IMR-90 (cell line): ENCODE measurements around the gene GALNT6. TPM values are rescaled to one million over a fixed set of nuclear protein-coding genes. Genes with fewer than 3 reads are reported as not detected.

Experiments
- ATAC-seq: fragments of 200-7000 bp; cut with Tn5 transposase; 2 replicates; pipeline ENCODE4 v1.9.1; 2020; ENCODE audit warnings: low read depth, mild to moderate bottlenecking, moderate library complexity
- BruUV-seq: library from RNA; stranded (reverse); fragments of 400-500 nt; replicated peaks from 2 replicates; lab custom pipeline; 2021; lab: Mats Ljungman, UMichigan
- CTCF ChIA-PET: fragments of 300-600 bp; formaldehyde crosslinking; extraction: SDS; loops from one replicate; lab custom pipeline; 2021; ENCODE audit warnings: antibody characterized with exemption; lab: Yijun Ruan, JAX
- POLR2A ChIA-PET: fragments of 300-600 bp; sonication (Branson Sonifier 250); formaldehyde crosslinking; loops from one replicate; lab custom pipeline; 2022; ENCODE audit warnings: antibody characterized with exemption; ENCODE audit not compliant: unreplicated experiment; lab: Charles Lee
- DNase-seq: peaks from one replicate; pipeline ENCODE4 v3.0.0; 2013
- H2AFZ ChIP-seq: replicated peaks from 2 replicates; pipeline ENCODE3; 2013; ENCODE audit warnings: low read length, mild to moderate bottlenecking; ENCODE audit not compliant: poor library complexity
- H2AK5ac ChIP-seq: 2 replicates; pipeline ENCODE4 v1.6.1; 2013; ENCODE audit warnings: low read depth, low read length, inconsistent platforms
- H2AK9ac ChIP-seq: replicated peaks from 2 replicates; pipeline ENCODE3; 2013; ENCODE audit warnings: mild to moderate bottlenecking, low read depth, low read length, moderate library complexity; ENCODE audit not compliant: poor library complexity
- H2BK120ac ChIP-seq: 2 replicates; pipeline ENCODE4 v1.6.1; 2013; ENCODE audit warnings: low read depth, low read length, inconsistent platforms
- H2BK15ac ChIP-seq: 3 replicates; pipeline ENCODE4 v1.6.1; 2013; ENCODE audit warnings: low read depth, low read length, inconsistent platforms
- H2BK20ac ChIP-seq: 2 replicates; pipeline ENCODE4 v1.6.1; 2013; ENCODE audit warnings: low read depth, mild to moderate bottlenecking, inconsistent platforms, low read length, moderate library complexity
- H2BK5ac ChIP-seq: 2 replicates; pipeline ENCODE4 v1.6.1; 2013; ENCODE audit warnings: mild to moderate bottlenecking, low read depth, low read length, inconsistent platforms; ENCODE audit not compliant: poor library complexity, severe bottlenecking
- H3K14ac ChIP-seq: replicated peaks from 2 replicates; pipeline ENCODE4 v1.6.1; 2013; ENCODE audit warnings: low read depth, low read length, inconsistent platforms
- H3K18ac ChIP-seq: 2 replicates; pipeline ENCODE4 v1.6.1; 2013; ENCODE audit warnings: low read depth, low read length, control low read depth
- H3K23ac ChIP-seq: 2 replicates; pipeline ENCODE4 v1.6.1; 2013; ENCODE audit warnings: low read depth, low read length, inconsistent platforms
- H3K27ac ChIP-seq: 2 replicates; pipeline ENCODE4 v1.5.1; 2013; ENCODE audit warnings: mild to moderate bottlenecking, control low read depth, low read length; ENCODE audit not compliant: insufficient read depth
- H3K27me3 ChIP-seq: 2 replicates; pipeline ENCODE4 v1.6.1; 2013; ENCODE audit warnings: low read length; ENCODE audit not compliant: control insufficient read depth, insufficient read depth
- H3K36me3 ChIP-seq: 2 replicates; pipeline ENCODE4 v1.6.1; 2013; ENCODE audit warnings: low read length, mixed read lengths; ENCODE audit not compliant: control insufficient read depth, insufficient read depth
- H3K4ac ChIP-seq: 2 replicates; pipeline ENCODE4 v1.6.1; 2013; ENCODE audit warnings: low read depth, low read length, inconsistent platforms
- H3K4me1 ChIP-seq: 2 replicates; pipeline ENCODE4 v1.6.1; 2013; ENCODE audit warnings: low read length, mixed read lengths; ENCODE audit not compliant: control insufficient read depth, insufficient read depth
- H3K4me2 ChIP-seq: 2 replicates; pipeline ENCODE4 v1.6.1; 2013; ENCODE audit warnings: low read depth, mild to moderate bottlenecking, control low read depth, low read length, moderate library complexity
- H3K4me3 ChIP-seq: 2 replicates; pipeline ENCODE4 v1.5.1; 2013; ENCODE audit warnings: low read depth, mild to moderate bottlenecking, control low read depth, low read length, moderate library complexity; ENCODE audit not compliant: insufficient read depth
- H3K56ac ChIP-seq: 2 replicates; pipeline ENCODE4 v1.6.1; 2013; ENCODE audit warnings: low read length, inconsistent platforms; ENCODE audit not compliant: insufficient read depth; ENCODE audit errors: extremely low read depth
- H3K79me1 ChIP-seq, 2 experiments: 2 replicates each; pipeline ENCODE4 v1.6.1; 2013; ENCODE audit warnings: low read length in 2 of 2, inconsistent platforms in 1 of 2, low read depth in 1 of 2
- H3K9ac ChIP-seq: 2 replicates; pipeline ENCODE4 v1.6.1; 2013; ENCODE audit warnings: low read depth, low read length, control low read depth
- H3K9me1 ChIP-seq: 2 replicates; pipeline ENCODE4 v1.6.1; 2013; ENCODE audit warnings: low read length, inconsistent platforms; ENCODE audit not compliant: insufficient read depth
- H3K9me3 ChIP-seq: 2 replicates; pipeline ENCODE4 v1.6.1; 2013; ENCODE audit warnings: low read length; ENCODE audit not compliant: control insufficient read depth, insufficient read depth
- H4K20me1 ChIP-seq: 2 replicates; pipeline ENCODE4 v1.6.1; 2013; ENCODE audit warnings: low read length, inconsistent platforms; ENCODE audit not compliant: insufficient read depth
- H4K5ac ChIP-seq: 2 replicates; pipeline ENCODE4 v1.6.1; 2013; ENCODE audit warnings: mild to moderate bottlenecking, low read depth, low read length, control low read depth
- H4K8ac ChIP-seq, 2 experiments: 2 replicates each; pipeline ENCODE4 v1.6.1; 2013; ENCODE audit warnings: low read depth in 2 of 2, low read length in 2 of 2, control low read depth in 1 of 2, inconsistent platforms in 1 of 2
- H4K91ac ChIP-seq: 2 replicates; pipeline ENCODE4 v1.6.1; 2013; ENCODE audit warnings: low read depth, low read length, inconsistent platforms; ENCODE audit not compliant: insufficient read depth
- BHLHE40 ChIP-seq: fragments of 150-350 bp; IDR thresholded peaks from 2 replicates; pipeline ENCODE4 v1.6.1; 2016; ENCODE audit warnings: mild to moderate bottlenecking, low read depth, low read length
- CEBPB ChIP-seq: IDR thresholded peaks from 2 replicates; pipeline ENCODE4 v1.6.1; 2012; ENCODE audit warnings: low read depth, low read length, improper control_type of control experiment
- CHD1 ChIP-seq: IDR thresholded peaks from 2 replicates; pipeline ENCODE4 v1.6.1; 2012; ENCODE audit warnings: low read depth, low read length, improper control_type of control experiment
- FOS ChIP-seq: fragments of 150-350 bp; IDR thresholded peaks from 2 replicates; pipeline ENCODE4 v1.6.1; 2016; ENCODE audit warnings: low read depth, low read length
- MAFK ChIP-seq: IDR thresholded peaks from 2 replicates; pipeline ENCODE4 v1.6.1; 2012; ENCODE audit warnings: low read depth, low read length, improper control_type of control experiment
- MAZ ChIP-seq: IDR thresholded peaks from 2 replicates; pipeline ENCODE4 v1.6.1; 2012; ENCODE audit warnings: low read depth, mild to moderate bottlenecking, low read length, improper control_type of control experiment, moderate library complexity, borderline replicate concordance
- MXI1 ChIP-seq: IDR thresholded peaks from 2 replicates; pipeline ENCODE4 v1.6.1; 2012; ENCODE audit warnings: low read depth, mild to moderate bottlenecking, low read length, moderate library complexity, borderline replicate concordance
- NFE2L2 ChIP-seq: fragments of 150-350 bp; IDR thresholded peaks from 2 replicates; pipeline ENCODE4 v1.6.1; 2016; ENCODE audit warnings: low read depth, mild to moderate bottlenecking, low read length
- POLR2A ChIP-seq: IDR thresholded peaks from 2 replicates; pipeline ENCODE4 v1.6.1; 2012; ENCODE audit warnings: mild to moderate bottlenecking, low read depth, low read length
- RAD21 ChIP-seq: IDR thresholded peaks from 2 replicates; pipeline ENCODE4 v1.6.1; 2012; ENCODE audit warnings: low read length, improper control_type of control experiment
- RCOR1 ChIP-seq: IDR thresholded peaks from 2 replicates; pipeline ENCODE4 v1.6.1; 2012; ENCODE audit warnings: mild to moderate bottlenecking, low read length, improper control_type of control experiment; ENCODE audit not compliant: insufficient replicate concordance
- RFX5 ChIP-seq: IDR thresholded peaks from 2 replicates; pipeline ENCODE4 v1.8.0; 2012; ENCODE audit warnings: low read depth, mild to moderate bottlenecking, low read length, moderate library complexity
- SMC3 ChIP-seq: fragments of 150-350 bp; IDR thresholded peaks from 2 replicates; pipeline ENCODE4 v1.6.1; 2016; ENCODE audit warnings: low read depth, mild to moderate bottlenecking, antibody characterized with exemption, low read length, moderate library complexity
- WGBS, 2 experiments: methylation state at CpG; one replicate each; pipeline versions ENCODE4 v1.1.5 to v1.1.7; 2013; ENCODE audit warnings: missing lambda C conversion rate in 2 of 2; ENCODE audit not compliant: insufficient read length in 1 of 2; ENCODE audit errors: extremely low coverage in 2 of 2; 5-methylcytosine and 5-hydroxymethylcytosine counted together
- dilution Hi-C: fragments of 300-500 bp; cut with HindIII; formaldehyde crosslinking; loops from one replicate; pipeline ENCODE4 v1.14.3; 2018; ENCODE audit warnings: low sequenced_read_pairs; ENCODE audit not compliant: unreplicated experiment
- in situ Hi-C: fragments of 300-500 bp; cut with MboI; formaldehyde crosslinking; loops from 3 replicates; pipeline ENCODE4 v1.14.3; 2019; ENCODE audit warnings: low sequenced_read_pairs, inconsistent platforms, mixed read lengths
- intact Hi-C: fragments of 100-400 bp; cut with micrococcal nuclease; formaldehyde crosslinking; loops from 2 replicates; pipeline ENCODE4 v1.10.0; 2022
- polyA plus RNA-seq, 3 experiments: library from polyadenylated mRNA; depleted of rRNA; stranded (reverse); fragments of >200 nt; gene quantifications; 2 replicates each; pipeline ENCODE4 v1.2.3, GENCODE V29; 2012; ENCODE audit warnings: low replicate concordance in 1 of 3
- total RNA-seq: library from RNA; depleted of rRNA; stranded (reverse); fragments of >200 nt; gene quantifications from 2 replicates; pipeline ENCODE4 v1.2.3, GENCODE V29; 2012
- TF ChIP-seq, protein P1 (sequence below): fragments of 150-350 bp; IDR thresholded peaks from 2 replicates; pipeline ENCODE4 v1.6.1; 2016; ENCODE audit warnings: low read depth, mild to moderate bottlenecking, low read length, moderate library complexity, borderline replicate concordance
- TF ChIP-seq, protein P2 (sequence below): fragments of 150-350 bp; IDR thresholded peaks from 2 replicates; pipeline ENCODE4 v1.6.1; 2017; ENCODE audit warnings: mild to moderate bottlenecking, antibody characterized with exemption, low read length, low read depth
- TF ChIP-seq, protein P3 (sequence below): conservative IDR thresholded peaks from 2 replicates; pipeline ENCODE4 v1.5.1; 2012; ENCODE audit warnings: mild to moderate bottlenecking, low read depth, low read length, improper control_type of control experiment

Gene GALNT6
- total and polyA plus RNA-seq, 2 of the 4 experiments (the other 2 are of a cell fraction), result 17.1 to 23.7 TPM

DNA sequence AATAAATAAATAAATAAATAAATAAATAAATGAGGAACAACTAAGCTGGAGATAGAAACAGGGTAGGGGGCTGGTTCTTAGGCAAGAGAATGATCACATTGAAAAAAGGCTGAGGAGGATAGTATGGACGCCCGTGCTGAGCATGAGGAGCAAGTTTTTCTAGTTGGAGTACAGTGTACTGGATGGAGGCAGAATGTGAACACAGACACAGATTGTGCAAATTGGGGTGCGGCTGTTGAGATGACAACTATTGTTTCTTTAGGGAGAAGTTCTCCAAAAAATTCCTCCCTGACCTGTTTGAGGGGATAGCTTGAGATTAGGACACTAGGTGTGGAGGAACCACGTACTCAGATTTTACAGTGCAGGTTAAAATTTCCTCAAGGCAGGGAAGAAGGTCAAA is 66.3 kb downstream of the GALNT6 start:
- no peaks in the 10 kb centered on the region for H3K36me3 ChIP-seq
- ATAC-seq, result no peak
- H3K4me2 ChIP-seq, result no peak overlapping the region
- H3K27ac ChIP-seq, result no peak overlapping the region
- in situ Hi-C loops (no loop called here), dilution Hi-C loops (no loop called here), intact Hi-C loops (no loop called here)
- no peak overlapping the region for H2AK5ac ChIP-seq
- peaks cover 9% of the 10 kb centered on the region for H3K4me1 ChIP-seq
- peaks cover 11% of the 10 kb centered on the region; the same call in 1 of the 2 replicates for H3K9me1 ChIP-seq
- no peak overlapping the region for H3K4me3 ChIP-seq
- H3K9ac ChIP-seq, result no peak overlapping the region
- WGBS, 2 experiments, result 93% methylated on average over 2 of the region's 4 CpGs; no CpG with 5 or more reads in 1 of the 2 experiments
- no peak overlapping the region for H3K56ac ChIP-seq
- no TSS peak for BruUV-seq
- H2BK20ac ChIP-seq, result no peak overlapping the region; the same call in 1 of the 2 replicates
- no peak overlapping the region for H3K18ac ChIP-seq
- H3K14ac ChIP-seq, result no peak overlapping the region
- ChIA-PET CTCF (no interaction called here), POLR2A (no interaction called here)
- no peaks in the 10 kb centered on the region for H3K9me3 ChIP-seq
- H2BK120ac ChIP-seq, result no peak overlapping the region
- DNase-seq, result no peak
- no peak overlapping the region for H4K8ac ChIP-seq
- TF ChIP-seq MAZ (no peak), MXI1 (no peak), RFX5 (no peak), CEBPB (no peak), CHD1 (no peak), FOS (no peak), NFE2L2 (no peak), RAD21 (no peak), MAFK (no peak), SMC3 (no peak), RCOR1 (no peak), POLR2A (no peak), BHLHE40 (no peak)
- TF ChIP-seq, protein P1, sequence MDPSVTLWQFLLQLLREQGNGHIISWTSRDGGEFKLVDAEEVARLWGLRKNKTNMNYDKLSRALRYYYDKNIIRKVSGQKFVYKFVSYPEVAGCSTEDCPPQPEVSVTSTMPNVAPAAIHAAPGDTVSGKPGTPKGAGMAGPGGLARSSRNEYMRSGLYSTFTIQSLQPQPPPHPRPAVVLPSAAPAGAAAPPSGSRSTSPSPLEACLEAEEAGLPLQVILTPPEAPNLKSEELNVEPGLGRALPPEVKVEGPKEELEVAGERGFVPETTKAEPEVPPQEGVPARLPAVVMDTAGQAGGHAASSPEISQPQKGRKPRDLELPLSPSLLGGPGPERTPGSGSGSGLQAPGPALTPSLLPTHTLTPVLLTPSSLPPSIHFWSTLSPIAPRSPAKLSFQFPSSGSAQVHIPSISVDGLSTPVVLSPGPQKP, result no peak
- TF ChIP-seq, protein P2, sequence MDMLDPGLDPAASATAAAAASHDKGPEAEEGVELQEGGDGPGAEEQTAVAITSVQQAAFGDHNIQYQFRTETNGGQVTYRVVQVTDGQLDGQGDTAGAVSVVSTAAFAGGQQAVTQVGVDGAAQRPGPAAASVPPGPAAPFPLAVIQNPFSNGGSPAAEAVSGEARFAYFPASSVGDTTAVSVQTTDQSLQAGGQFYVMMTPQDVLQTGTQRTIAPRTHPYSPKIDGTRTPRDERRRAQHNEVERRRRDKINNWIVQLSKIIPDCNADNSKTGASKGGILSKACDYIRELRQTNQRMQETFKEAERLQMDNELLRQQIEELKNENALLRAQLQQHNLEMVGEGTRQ, result no peak
- TF ChIP-seq, protein P3, sequence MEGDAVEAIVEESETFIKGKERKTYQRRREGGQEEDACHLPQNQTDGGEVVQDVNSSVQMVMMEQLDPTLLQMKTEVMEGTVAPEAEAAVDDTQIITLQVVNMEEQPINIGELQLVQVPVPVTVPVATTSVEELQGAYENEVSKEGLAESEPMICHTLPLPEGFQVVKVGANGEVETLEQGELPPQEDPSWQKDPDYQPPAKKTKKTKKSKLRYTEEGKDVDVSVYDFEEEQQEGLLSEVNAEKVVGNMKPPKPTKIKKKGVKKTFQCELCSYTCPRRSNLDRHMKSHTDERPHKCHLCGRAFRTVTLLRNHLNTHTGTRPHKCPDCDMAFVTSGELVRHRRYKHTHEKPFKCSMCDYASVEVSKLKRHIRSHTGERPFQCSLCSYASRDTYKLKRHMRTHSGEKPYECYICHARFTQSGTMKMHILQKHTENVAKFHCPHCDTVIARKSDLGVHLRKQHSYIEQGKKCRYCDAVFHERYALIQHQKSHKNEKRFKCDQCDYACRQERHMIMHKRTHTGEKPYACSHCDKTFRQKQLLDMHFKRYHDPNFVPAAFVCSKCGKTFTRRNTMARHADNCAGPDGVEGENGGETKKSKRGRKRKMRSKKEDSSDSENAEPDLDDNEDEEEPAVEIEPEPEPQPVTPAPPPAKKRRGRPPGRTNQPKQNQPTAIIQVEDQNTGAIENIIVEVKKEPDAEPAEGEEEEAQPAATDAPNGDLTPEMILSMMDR, result no peak
- H2AFZ ChIP-seq, result no peak overlapping the region
- H4K20me1 ChIP-seq, result no peaks in the 10 kb centered on the region
- H2BK15ac ChIP-seq, result no peak overlapping the region
- H3K23ac ChIP-seq, result no peak overlapping the region
- no peak overlapping the region for H4K91ac ChIP-seq
- H3K4ac ChIP-seq, result no peak overlapping the region
- no peaks in the 10 kb centered on the region for H3K27me3 ChIP-seq
- no peak overlapping the region for H4K5ac ChIP-seq
- no peak overlapping the region for H2AK9ac ChIP-seq
- no peak overlapping the region for H2BK5ac ChIP-seq
- H3K79me1 ChIP-seq, result no peaks in the 10 kb centered on the region
